GM20431 (cell line): ENCODE data around the gene P2RY4.
"Not testable (repeated sequence)": the region's sequence is repeated elsewhere in the genome, so short reads cannot be mapped to it uniquely, and the experiment has no call there.

Experiments used
- in situ Hi-C: fragments of 300-500 bp; cut with MseI, MboI; formaldehyde crosslinking; loops from one replicate; pipeline ENCODE4 v1.15.0; 2020; ENCODE audit warnings: low sequenced_read_pairs; ENCODE audit not compliant: unreplicated experiment

The P2RY4 gene

DNA sequence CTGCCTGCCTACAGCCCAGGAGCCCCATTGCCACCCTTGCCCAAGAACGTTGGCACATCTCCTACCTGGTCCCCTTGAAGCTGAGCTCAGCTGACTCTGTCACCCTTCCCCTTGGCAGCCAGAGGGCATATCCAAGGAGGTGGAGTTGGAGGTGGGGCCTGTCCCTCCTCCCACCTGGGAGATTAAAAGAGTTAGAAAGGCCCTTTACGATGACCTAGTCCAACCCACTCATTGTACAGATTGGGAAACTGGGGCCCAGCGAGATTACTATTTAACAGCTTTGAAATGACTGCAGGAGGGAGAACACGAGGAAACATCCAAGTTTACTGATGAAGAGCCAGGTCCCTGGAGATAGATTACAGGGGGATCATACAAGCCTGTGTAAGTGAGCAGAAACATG is at the start of gene P2RY4:
TSS of gene P2RY4 (minus strand) at position 101 of the 400 bp plus-strand sequence. CDS start 580 bp downstream, outside the sequence.
- in situ Hi-C loops, result no loop called here

DNA sequence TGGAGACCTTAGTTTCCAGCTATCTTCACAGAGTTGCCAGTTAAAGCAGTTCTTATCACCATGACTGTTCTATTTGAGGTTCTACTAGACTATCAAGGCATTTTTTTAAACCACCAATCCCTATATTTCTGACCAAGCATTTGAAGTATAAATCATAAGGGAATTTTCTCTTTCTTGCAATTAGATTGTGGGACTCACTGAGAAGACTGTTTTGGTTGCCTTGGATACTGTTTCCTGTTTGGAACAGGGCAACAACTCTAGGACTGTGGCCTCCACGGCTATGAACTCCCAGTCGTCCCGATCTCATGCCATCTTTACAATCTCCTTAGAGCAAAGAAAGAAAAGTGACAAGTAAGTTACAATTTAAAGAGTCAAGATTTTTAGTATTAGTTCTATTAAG is 41.7 kb upstream of the P2RY4 start:
- in situ Hi-C loops, result no loop called here

- in situ Hi-C loops, result no loop called here
Observed at GRCh38 chrX:70293621-70294020, 33.6 kb upstream of the P2RY4 start.

DNA sequence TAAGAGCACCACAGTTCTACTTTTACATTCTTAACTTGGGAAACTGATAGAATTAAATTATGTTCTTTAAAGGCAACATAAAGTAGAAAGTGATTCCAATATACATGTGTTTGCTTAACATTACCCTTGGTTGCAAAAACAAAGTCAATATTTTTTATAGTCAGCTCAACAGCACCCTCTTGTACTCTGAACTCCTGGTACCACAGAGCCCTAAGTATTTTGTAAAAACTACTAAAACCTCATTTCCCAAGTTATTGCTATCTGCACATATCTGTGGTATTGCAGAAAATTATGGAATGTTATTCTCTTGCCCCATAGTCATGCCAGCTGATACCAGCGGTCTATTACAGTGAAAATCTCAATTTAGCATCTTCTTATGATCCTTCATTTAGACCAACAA is 32.8 kb upstream of the P2RY4 start:
- in situ Hi-C loops, result no loop called here

DNA sequence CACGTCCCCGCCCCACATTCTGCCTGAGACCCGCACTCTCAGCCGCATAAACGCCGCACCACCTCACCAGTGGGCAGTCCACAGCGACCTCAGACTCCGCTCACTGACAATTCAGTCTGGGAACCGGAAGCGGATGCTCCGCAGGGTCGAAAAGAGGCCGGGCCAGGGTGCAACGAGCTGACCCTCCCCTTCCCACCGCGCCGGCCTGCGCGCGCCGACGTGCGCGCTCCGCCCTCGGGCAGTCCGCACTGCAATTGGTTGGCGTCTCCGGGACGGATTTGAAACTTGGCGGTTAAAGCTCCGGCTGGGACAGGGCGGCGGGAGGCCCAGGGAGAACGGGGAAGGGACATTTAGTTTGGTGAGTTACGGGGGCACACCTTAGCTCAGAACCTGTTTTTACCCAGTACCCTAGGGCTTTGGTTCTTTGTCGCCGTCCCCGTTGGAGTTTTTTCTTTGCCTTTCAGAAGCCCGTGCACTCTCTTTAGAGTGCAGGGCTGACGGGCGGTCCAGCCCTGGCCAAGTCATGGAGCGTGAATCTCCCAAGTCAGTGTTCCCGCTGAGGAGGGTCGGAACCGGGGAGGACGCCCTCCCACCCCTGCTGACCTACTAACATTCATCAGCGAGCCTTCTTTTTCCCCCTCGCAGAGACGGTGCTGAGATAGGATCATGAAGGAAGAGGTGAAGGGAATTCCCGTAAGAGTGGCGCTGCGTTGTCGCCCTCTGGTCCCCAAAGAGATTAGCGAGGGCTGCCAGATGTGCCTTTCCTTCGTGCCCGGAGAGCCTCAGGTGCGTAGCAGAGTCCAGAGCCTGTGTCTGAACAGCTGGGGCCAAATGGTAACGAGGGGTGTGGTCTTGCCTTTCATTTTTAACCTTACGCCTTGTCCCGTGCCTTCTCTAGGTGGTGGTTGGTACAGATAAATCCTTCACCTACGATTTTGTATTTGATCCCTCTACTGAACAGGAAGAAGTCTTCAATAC is 30.1 kb upstream of the P2RY4 start, which contains the start of the genes KIF4A and PDZD11:
TSS of gene KIF4A (plus strand) at position 312 of the 978 bp plus-strand sequence. CDS start at position 667, 355 bp downstream.
TSS of gene PDZD11 (minus strand) at position 135 of the 978 bp plus-strand sequence. CDS start 586 bp downstream, outside the sequence.
- in situ Hi-C loops, result no loop called here

DNA sequence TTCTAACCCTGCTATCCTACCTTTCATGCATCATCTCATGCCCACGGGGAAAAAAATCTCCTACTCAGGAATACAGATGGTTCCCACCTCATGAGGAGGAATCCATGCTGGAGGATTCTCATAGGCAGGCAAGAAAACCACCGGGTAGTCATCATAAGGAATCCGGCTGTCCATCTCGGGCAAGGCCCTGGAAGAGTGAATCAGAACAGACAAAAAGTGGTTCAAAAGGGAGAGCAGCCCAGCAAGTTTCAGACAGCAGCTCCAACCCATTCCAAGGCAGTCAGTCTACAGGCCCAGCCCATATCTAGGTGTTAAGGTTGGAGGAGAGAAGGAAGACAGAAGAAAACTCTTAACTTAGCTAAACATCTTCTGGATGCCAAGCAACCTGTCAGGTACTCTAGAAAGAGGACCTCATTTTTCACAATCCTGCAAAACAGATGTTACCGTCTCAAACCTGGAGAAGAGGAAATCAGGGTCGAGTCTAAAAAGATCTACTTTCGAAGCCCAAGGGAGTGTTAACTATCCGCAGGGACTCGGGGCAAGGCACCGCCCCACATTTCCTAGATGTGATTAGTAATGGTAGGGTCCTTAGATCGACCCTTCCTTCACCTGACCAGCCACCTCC is 29.3 kb upstream of the P2RY4 start:
- in situ Hi-C loops, result no loop called here

GRCh38 chrX:70281951-70282350 is 21.9 kb upstream of the P2RY4 start, which contains the start of gene RAB41:
RAB41 (plus strand) TSS chrX:70282172; CDS start chrX:70282218, 46 bp downstream.
- in situ Hi-C loops, result no loop called here

GRCh38 chrX:70280573-70280972 is 20.6 kb upstream of the P2RY4 start:
- in situ Hi-C loops, result no loop called here

- in situ Hi-C loops, result no loop called here
Observed at GRCh38 chrX:70279081-70279480, 19.1 kb upstream of the P2RY4 start.

DNA sequence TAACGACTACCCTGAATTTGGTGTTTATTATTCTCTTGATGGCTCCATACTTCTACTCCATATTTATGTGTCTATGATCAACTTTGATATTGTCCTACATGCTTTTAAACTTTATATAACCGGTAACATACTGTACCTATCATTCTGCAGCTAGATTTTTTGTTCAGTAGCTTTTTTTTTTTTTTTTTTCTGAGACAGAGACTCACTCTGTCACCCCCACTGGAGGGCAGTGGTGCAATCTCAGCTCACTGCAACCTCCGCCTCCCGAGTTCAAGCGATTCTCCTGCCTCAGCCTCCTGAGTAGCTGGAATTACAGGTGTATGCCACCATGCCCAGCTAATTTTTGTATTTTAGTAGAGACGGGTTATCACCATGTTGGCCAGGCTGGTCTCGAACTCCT is 14.0 kb upstream of the P2RY4 start:
- in situ Hi-C loops, result not testable (repeated sequence)

- in situ Hi-C loops, result no loop called here
Observed at GRCh38 chrX:70268034-70268433, 8.0 kb upstream of the P2RY4 start, which contains the start of gene ARR3. ARR3 (plus strand) TSS chrX:70268334; CDS start chrX:70269386, 1,052 bp downstream.

DNA sequence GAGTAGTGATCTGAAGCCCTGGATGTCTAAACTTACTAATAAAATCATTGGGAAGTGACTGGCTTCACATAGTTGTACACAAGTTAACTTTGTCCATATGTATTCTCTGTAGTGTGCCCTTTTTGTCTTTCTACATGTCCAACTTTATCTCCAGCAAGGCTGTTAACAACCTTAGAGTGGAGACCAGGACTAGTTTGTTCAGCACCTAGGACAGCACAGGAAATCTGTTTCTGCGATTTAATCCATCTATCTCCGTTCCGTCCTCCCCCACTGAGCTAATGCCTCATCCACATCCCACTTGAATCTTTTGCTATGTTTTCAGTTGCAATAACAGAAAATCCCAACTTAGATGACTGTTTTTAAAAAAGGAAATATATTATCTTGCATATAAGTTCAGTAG is 4.8 kb upstream of the P2RY4 start:
- in situ Hi-C loops, result no loop called here

DNA sequence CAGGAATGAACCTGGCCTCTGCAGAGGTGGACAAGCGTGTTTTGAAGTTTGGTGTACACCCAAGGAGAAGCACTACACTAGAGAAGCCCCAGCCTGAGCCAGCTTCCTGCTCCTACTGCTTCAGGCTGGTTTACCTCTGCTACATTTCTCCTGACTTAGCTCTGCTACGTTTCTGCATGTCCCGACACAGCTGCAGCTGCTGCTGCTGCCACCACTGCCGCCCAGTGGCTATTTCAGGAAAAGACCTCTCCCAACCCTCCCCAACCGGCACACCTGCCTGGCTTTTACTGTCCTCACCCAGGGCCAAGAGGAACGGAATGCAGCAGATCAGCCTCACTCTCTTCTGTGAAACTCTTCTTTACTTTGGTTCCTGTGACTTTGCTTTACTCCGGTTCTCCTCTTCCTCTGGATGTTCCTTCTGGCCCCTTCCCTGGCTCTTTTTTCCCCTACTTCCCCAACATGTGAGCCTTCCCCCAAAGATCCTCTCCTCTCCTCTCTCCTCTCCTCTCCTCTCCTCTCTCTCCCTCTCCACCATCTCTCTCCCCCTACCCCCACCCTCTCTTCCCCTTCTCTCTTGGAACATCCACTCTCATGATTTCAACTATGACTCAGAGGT is 3.1 kb upstream of the P2RY4 start:
- in situ Hi-C loops, result no loop called here

DNA sequence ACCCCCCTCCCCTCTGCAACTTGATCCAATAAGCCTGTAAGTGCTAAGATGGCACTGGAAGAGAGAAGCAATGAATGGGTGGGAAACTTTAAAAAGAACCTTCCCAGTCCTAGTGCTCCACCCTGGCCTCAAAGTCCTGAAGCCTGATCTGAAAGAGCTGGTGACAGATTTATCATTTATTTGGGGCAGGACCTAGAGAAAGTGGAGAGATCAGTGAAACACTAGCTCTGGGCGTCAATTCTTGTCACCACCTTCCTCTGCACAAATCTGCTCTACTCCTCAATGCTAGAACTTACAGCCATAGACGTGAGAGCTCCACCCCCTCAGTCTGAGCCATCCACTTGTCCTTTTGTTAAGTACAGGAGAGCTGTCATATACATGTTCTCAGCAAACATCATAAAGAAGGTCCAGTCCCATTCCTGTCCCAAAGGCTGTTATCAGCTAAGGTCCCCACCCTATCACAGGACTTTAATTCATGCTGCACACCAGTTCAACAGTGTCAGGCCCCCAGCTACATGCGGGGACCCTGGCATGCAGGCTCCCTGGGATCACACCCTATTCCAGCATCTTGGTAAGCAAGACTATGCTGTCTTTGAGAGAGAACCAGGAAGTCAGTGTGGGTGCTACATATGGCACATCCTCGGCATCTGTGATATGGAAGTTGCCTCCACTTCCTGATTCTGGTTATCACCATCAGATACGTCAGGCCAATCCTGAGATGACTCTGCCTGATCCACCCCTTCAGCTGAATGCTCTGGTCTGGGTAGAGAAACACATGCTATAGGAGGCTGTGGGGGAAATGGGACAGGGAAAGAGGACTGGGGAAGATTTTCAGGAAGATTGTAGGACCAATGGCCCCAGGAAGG is 2.3 kb downstream of the P2RY4 start:
- in situ Hi-C loops, result no loop called here

GRCh38 chrX:70255452-70255851 is 4.6 kb downstream of the P2RY4 start:
- in situ Hi-C loops, result no loop called here

GRCh38 chrX:70254909-70255308 is 5.1 kb downstream of the P2RY4 start:
- in situ Hi-C loops, result no loop called here

DNA sequence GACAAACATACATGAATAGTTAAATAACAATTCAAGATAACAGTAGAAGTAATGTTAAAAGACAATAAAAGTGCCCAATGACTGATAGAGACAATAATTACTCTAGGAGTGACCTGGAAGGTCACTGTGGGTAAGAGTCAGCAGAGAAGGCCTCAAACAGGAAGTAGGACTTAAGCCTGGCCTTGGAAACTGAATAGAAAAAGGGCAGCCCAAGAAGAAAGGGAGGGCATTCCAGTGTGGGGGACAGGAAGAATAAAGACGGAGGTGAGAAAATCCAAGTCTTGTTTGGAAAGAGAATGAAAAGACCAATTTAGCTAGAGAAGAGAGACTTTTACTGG is 6.0 kb downstream of the P2RY4 start:
- in situ Hi-C loops, result no loop called here

DNA sequence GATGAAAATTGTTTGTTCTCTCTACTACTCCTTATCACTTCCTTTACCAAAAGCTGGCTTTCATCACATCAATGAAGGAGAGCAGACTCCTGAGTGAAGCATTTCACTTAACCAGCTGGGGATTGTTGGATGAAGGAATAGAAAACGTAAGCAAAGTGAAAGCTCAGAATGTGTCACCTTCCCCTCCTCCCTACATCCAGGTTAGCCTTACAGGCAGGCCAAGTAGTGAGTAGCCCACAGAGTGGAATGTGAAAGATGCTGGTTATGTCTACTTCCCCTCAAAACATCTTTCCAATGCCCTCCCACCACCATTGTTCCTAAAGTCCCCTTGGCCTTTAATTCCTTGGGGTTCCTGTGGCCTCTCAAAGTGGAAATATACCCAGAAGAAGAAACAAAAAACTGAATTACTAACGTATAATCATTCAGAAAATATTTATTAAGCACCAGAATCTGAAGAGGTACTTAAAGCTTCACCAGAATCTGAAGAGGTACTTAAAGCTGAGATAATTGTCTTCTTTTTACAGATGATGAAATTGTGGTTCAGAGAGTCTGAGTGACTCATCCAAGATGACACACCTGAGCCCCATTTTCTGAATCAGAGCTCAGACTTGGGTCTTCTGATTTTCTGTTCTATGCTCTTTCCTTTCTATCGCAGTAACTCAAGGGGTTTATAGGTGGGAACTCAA is 6.5 kb downstream of the P2RY4 start:
- in situ Hi-C loops, result no loop called here

DNA sequence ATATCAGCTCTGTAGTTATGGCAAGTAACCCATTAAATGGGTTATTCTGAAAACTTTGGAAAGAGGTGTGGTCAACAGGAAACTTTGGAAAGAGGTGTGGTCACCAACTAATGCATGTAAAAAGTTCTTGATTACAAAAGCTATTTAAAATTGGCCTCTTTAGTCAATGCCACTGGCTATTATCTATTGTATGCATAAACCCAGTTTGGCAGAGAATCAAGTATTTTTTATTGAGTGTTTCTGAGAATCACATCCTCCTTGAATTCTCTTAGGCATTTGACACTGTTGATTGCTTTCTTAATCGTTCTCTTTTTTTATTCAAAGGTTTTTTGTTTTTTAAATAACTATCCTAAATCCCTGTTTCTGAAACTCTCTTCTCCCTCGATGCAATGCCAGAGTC is 7.5 kb downstream of the P2RY4 start:
- in situ Hi-C loops, result no loop called here
